Cerebellar nuclear complex (tissue), 1 donor: Measurements from ENCODE around the gene FAM47E.

ENCODE experiments used
- DNase-seq, 2 experiments: peaks; one replicate each; lab custom pipeline; 2025; lab: John Stamatoyannopoulos, UW

FAM47E gene, protein sequence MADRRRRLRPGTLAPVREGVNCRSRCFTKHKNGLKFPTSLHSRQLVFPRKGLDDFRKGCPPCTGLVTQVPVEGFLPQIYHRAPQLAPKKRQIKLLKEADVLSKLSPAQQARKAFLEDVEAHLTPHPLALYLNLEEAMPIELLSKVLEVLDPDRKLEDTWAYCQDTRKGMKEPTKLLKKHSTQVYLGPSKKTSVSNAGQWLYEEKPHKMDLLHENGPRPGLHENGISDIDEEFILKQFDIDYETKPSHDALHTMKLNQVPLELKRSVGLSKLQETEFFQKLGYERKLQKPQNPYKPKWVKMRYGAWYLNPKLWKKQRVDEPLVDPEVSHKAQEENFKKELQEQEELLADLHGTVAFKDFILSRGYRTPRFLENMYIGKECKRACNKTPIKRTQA

GRCh38 chr4:76251441-76252270 lies at the start of gene FAM47E:
Gene FAM47E, plus strand, starts transcription at chr4:76251721. Its CDS starts 26 bp downstream, at chr4:76251747.
- DNase-seq, result peak in 1 of 2 experiments; percentile 30

- no peak for DNase-seq
Observed at GRCh38 chr4:76203541-76203940, 48.0 kb upstream of the FAM47E start.

DNA sequence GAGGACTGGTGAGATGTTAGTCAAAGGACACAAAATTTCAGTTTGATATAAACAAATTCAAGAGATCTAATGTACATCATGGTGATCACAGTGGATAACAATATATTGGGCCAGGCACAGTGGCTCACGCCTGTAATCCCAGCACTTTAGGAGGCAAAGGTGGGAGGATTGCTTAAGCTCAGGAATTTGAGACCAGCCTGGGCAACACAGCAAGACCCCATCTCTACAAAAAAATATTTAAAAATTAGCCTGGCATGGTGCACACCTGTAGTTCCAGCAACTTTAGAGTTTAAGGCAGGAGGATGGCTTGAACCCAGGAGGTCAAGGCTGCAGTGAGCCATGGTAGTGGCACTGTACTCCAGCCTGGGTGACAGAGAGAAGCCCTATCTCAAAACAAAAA lies 46.6 kb upstream of the FAM47E start:
- no peak for DNase-seq

- no peak for DNase-seq
Observed at GRCh38 chr4:76205476-76205875, 46.0 kb upstream of the FAM47E start.

GRCh38 chr4:76206222-76206942 lies 45.1 kb upstream of the FAM47E start:
- no peak for DNase-seq

DNA sequence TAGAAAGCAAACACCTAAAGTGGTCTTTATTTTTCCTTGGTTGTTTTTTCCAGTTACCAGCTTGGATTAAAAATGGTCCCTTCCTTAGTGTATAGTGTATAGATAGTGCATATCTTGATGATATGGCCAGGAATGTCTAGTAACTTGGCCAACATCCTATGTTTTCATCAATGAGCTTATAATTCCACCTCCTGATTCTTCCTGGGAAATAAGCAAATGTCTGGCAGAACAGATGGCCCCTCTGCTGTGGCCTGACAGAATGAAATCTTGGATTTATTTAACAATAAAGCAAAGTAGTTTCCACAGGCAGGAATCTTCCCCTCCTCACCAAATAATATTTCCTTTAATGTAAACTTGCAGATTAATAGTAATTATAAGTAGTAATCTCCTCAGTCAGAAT lies 44.0 kb upstream of the FAM47E start:
- no peak for DNase-seq

DNA sequence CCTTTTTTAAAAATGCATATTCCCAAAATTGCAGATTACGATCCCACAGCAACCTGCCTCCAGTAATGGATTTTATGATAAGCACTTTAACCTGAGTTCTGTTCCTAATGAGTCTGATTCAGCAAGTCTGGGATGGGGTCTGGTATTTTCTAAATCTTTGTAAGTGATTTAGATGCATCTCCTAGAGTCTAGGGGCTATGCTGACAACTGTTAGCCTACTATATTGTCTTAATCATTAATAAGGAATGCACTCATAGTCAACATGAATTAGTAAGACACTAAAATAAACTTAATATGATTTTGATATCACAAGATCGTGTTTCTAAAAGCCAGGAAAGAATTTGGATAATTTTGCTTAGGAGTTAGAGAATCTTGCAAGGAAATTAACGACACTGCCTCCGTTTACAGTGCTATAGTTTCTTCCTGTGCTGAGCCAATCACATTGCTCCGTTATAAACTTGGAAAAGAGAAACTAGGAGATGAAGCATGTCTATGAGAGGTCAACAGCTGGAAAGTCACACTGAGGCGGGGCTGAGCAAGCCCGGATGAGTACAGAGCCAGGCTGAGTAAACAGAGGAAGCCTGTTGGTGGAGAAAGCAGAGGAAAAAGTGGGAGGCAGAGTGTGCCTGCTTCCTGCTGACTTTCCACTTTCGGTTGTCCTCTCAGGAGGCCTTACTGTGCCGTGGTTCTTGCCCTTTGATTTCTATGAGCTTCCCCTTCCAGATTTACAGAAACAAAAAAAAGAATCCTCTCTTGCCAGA lies 43.3 kb upstream of the FAM47E start:
- no peak for DNase-seq

GRCh38 chr4:76209881-76210280 lies 41.6 kb upstream of the FAM47E start:
- no peak for DNase-seq

GRCh38 chr4:76210452-76210851 lies 41.1 kb upstream of the FAM47E start:
- DNase-seq, result no peak

- no peak for DNase-seq
Observed at GRCh38 chr4:76211769-76212708, 39.5 kb upstream of the FAM47E start.

DNA sequence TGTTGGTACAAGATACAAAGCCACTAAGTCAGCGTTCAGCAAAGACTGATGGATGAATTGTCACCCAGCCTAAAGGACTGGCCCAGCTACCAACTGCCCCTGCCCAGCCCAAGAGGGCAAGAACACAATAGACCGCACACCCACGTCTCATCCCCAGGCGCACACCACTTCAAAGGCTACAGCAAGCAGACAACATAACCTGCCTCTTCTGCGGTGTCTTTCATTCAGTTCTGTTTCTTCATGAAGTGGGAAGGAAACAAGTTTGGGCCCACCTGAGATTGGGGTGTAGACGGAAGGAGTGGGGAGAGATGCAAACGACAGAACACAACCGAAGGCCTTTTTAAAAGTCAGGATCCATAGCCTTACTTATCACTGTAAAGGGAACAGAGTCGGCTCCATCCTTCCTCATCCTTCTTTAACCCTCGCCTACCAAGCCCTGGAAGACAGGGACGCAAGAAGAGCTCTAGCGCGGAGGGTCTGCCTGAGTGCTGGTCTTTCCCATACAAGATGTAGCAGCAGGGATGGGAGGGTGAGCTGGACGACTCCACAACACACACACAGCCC lies 38.6 kb upstream of the FAM47E start:
- no peak for DNase-seq

GRCh38 chr4:76213415-76214176 lies 37.9 kb upstream of the FAM47E start, which contains the start of gene SCARB2:
Gene SCARB2, minus strand, starts transcription at chr4:76213824. Its CDS starts 281 bp downstream, at chr4:76213543.
- DNase-seq, result no peak

GRCh38 chr4:76214177-76214675 lies 37.3 kb upstream of the FAM47E start:
- no peak for DNase-seq

DNA sequence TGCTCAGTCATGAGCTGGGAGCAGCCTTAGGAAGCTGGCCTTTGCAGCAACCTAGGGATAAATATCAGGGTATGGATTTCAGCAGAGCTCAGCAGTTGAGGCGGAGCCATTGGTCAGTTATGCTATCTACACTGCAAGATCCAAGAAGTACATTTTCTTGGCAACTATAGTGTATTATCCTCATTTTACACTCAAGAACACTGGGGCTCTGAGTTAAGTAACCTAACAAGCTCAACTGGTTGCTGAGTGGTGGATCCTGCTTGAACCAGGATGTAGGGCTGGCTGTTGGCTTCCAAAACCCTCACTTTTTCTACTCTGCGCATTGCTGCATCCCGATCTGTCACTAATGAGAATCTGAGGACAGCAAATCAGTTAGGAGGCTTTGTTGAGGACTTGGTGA lies 36.4 kb upstream of the FAM47E start:
- DNase-seq, result no peak

GRCh38 chr4:76216524-76216923 lies 35.0 kb upstream of the FAM47E start:
- no peak for DNase-seq

DNA sequence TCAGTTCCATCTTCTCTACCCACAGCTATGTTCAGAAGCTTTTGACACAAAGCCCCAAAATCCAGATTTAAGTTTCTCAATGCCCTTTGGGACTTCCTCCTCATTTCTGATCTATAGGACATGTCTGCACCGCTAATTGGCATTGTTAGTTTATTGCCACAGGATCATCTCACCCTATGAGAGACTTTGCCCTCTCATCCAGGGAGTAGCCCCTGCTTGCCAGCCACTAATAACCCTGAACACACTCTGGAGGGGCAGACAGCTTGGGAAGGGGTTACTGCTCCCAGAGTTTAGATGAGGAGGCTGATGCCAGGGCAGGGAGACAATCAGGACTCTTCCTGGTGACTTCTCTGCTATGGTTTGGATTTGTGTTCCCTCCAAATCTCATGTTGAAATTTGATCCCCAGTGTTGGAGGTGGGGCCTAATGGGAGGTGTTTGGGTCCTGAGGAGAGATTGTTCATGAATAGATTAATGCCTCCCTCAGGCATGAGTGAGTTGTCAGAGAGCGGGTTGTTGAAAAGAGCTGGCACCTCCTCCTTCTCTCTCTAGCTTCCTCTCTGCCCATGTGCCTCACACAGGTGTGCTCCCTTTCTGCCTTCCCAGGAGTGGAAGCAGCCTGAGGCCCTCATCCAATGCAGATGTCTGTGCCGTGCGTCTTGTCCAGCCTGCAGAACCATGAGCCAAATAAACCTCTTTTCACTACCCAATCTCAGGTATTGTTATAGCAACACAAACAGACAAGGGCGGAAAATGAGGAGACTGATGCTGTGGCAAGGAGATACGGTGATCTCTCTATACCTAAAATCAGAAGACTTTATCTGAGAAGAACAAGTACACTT lies 34.3 kb upstream of the FAM47E start:
- no peak for DNase-seq

DNA sequence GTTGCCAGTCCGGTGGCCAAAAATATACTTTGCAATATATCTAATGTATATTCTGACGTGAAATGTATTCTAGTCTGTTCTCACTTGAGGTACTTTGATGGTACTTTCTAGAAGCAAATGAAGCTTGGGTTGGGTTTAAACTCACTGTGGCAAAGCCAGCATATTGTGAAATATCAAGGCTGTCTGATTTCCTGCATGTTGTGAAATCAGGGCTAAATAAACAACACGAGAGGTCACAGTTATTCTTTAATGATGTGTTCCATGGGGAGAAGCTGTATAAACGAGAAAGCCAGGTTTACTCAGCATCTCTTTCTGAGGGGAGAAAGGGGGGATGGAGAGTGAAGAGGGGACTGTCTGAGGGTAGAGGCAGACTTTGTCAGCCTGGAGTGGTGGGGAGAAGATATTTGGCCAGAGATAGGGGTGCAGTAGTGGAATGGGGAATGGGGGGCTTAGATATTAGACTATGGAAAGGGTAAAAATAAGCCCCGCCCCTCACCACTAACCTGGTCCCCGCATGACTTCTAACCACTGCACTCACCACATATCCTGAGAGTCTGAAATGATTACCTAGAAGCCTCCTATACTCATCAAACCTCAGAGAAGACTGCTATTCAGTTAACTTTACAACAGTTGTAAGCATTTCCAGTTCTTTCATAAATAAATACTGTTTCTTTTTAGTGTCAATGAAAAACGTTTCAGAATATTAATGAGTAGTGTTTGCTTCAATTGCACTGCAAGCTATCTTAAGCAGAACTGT lies 32.0 kb upstream of the FAM47E start:
- no peak for DNase-seq
